ENCODE data around the gene ZNF609.

GRCh38 chr15:64523240-64523639, 62.9 kb downstream of the ZNF609 start:
- TF ChIP-seq POLR2A (IDR thresholded peaks at IDR 0.05; ENCODE audit: borderline replicate concordance, extremely low read depth, insufficient read depth, insufficient read length) (no peak), ATF3 (IDR thresholded peaks at IDR 0.05) (no peak), CTCF (IDR thresholded peaks at IDR 0.05 in 2 of 3, conservative IDR thresholded peaks at IDR 0.05 in 1 of 3; ENCODE audit: borderline replicate concordance in 1 of 3, insufficient read depth in 1 of 3, low read depth in 2 of 3, low read length in 2 of 3) (no peak), MAX (IDR thresholded peaks at IDR 0.05) (no peak), EZH2 (IDR thresholded peaks at IDR 0.05) (no peak), POLR2AphosphoS5 (IDR thresholded peaks at IDR 0.05; ENCODE audit: low read depth, low read length) (no peak), REST (IDR thresholded peaks at IDR 0.05; ENCODE audit: low read depth) (no peak), ZBTB33 (IDR thresholded peaks at IDR 0.05; ENCODE audit: extremely low read depth, insufficient replicate concordance, low read length) (no peak), FOSL1 (IDR thresholded peaks at IDR 0.05; ENCODE audit: low read depth) (no peak), SRF (IDR thresholded peaks at IDR 0.05; ENCODE audit: low read depth) (no peak)
